Activated T-helper 2 cell treated with anti-CD3 and anti-CD28 coated beads, Interferon-gamma antibody, Interleukin-2, Interleukin-4, amounts not matched to agents 10 μg/mL and 5 μg/mL and 100 μg/mL, durations not matched to agents 14 hours and 24 hours and 36 hours (primary cell): ENCODE data around the gene GOLPH3L. TPM values are rescaled to one million over a fixed set of nuclear protein-coding genes. Genes with fewer than 3 reads are reported as not detected.
A peak's percentile ranks its signal among the peaks of the same experiment; 100 is the strongest.
"Not testable (repeated sequence)": the region's sequence is repeated elsewhere in the genome, so short reads cannot be mapped to it uniquely, and the experiment has no call there.

Source experiments
- DNase-seq: peaks from one replicate; pipeline ENCODE4 v3.0.0; 2021; ENCODE audit warnings: low spot score
- H3K27ac Mint-ChIP-seq: one replicate; pipeline ENCODE4 v1.8.0; 2021; ENCODE audit warnings: mixed read lengths
- H3K27me3 Mint-ChIP-seq: one replicate; pipeline ENCODE4 v1.8.0; 2021; ENCODE audit warnings: low read depth, mixed read lengths
- H3K36me3 Mint-ChIP-seq: one replicate; pipeline ENCODE4 v1.8.0; 2021; ENCODE audit warnings: low read depth, mixed read lengths
- H3K4me1 Mint-ChIP-seq: one replicate; pipeline ENCODE4 v1.8.0; 2021; ENCODE audit warnings: low read depth, mixed read lengths
- H3K4me3 Mint-ChIP-seq: one replicate; pipeline ENCODE4 v1.8.0; 2021; ENCODE audit warnings: low read depth, mild to moderate bottlenecking, moderate library complexity, mixed read lengths
- H3K9me3 Mint-ChIP-seq: one replicate; pipeline ENCODE4 v1.8.0; 2021; ENCODE audit warnings: mixed read lengths
- intact Hi-C: fragments of 100-400 bp; cut with micrococcal nuclease; formaldehyde crosslinking; loops from one replicate; pipeline ENCODE4 v1.15.1; 2023
- total RNA-seq: library from RNA; stranded (reverse); gene quantifications from 2 replicates; pipeline ENCODE4 v1.2.3, GENCODE V29; 2022

The GOLPH3L gene
- total RNA-seq, 1 donor from 2014 or later = 22.4 TPM

DNA sequence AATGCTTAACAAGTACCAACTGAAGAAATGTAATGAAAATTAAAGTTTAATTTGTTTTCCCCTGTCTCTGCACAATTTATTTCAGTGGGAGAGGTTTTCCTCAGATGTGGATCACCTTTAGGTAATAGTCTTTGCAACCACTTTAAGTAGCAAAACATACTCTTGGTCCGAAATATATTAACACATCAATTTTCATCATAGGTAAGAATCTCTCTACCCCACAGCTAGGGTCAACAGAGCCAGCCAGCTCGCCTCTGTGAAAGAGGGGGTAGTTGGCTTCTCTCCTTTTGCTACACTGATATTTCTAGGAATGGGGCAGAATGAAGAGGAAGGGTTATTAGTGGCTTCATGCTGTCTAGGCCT, 92.7 kb downstream of the GOLPH3L start:
- H3K4me3 Mint-ChIP-seq = no peak overlapping the region
- H3K9me3 Mint-ChIP-seq = no peaks in the 10 kb centered on the region
- no peak for DNase-seq
- H3K36me3 Mint-ChIP-seq = peaks cover 31% of the 10 kb centered on the region
- intact Hi-C loops = no loop called here
- H3K27me3 Mint-ChIP-seq = no peaks in the 10 kb centered on the region
- H3K27ac Mint-ChIP-seq = peak overlapping the region; percentile 82
- H3K4me1 Mint-ChIP-seq = peaks cover 20% of the 10 kb centered on the region

DNA sequence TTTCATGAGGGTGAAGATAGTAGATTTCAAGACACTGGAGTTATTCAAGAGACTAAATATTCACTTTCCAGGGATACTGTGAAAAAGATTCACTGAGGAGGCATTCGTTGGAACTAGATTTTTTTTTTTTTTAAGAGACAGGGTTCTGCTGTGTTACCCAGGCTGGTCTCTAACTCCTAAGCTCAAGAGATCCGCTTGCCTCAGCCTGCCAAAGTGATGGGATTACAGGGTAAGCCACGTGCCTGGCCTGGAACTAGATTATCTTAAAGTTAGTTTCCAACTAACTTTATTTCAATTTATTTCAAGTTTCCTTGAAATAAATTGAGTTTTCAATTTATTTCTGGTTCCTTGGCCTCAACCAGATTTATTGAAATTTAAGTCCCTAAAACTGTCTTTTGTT, 93.2 kb downstream of the GOLPH3L start:
- Mint-ChIP-seq H3K27ac (peak overlapping the region; percentile 57), H3K27me3 (no peaks in the 10 kb centered on the region), H3K9me3 (no peaks in the 10 kb centered on the region), H3K36me3 (peaks cover 26% of the 10 kb centered on the region), H3K4me3 (no peak overlapping the region), H3K4me1 (peaks cover 20% of the 10 kb centered on the region)
- DNase-seq = no peak
- intact Hi-C loops = no loop called here

DNA sequence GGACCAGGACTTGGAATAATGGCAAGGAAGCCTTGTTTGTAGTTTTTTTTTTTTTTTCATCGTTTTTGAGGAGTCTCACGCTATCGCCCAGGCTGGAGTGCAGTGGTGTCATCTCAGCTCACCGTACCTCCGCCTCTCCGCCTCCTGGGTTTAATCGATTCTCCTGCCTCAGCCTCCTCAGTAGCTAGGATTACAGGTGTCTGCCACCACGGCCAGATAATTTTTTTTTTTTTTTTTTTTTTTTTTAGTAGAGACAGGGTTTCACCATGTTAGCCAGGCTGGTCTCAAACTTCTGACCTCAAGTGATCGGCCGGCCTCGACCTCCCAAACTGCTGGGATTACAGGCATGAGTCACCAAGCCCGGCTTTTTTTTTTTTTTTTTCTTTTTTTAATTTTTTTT, 94.6 kb downstream of the GOLPH3L start:
- H3K27ac Mint-ChIP-seq, intact Hi-C loops, H3K4me3 Mint-ChIP-seq, H3K9me3 Mint-ChIP-seq, DNase-seq, H3K27me3 Mint-ChIP-seq: not testable (repeated sequence)
- Mint-ChIP-seq H3K36me3 (peaks cover 27% of the 10 kb centered on the region), H3K4me1 (peaks cover 20% of the 10 kb centered on the region)

DNA sequence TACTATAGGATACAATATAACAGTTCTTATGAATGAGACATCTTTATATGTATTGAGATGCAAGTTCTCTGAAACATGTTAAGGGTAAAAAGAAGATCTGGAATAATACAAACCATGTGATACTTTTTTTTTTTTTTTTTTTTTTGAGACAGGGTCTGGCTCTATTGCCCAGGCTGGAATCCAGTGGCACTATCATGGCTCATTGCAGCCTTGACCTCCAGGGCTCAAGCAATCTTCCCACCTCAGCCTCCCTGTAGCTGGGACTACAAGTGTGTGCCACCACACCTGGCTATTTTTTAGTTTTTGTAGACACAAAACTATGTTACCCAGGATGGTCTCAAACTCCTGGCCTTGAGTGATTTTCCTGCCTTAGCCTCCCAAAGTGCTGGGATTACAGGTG, 95.4 kb downstream of the GOLPH3L start:
- Mint-ChIP-seq H3K9me3 (no peaks in the 10 kb centered on the region), H3K4me1 (peaks cover 19% of the 10 kb centered on the region), H3K27me3 (no peaks in the 10 kb centered on the region), H3K36me3 (peaks cover 28% of the 10 kb centered on the region), H3K27ac (no peak overlapping the region), H3K4me3 (no peak overlapping the region)
- no peak for DNase-seq
- intact Hi-C loops = no loop called here

DNA sequence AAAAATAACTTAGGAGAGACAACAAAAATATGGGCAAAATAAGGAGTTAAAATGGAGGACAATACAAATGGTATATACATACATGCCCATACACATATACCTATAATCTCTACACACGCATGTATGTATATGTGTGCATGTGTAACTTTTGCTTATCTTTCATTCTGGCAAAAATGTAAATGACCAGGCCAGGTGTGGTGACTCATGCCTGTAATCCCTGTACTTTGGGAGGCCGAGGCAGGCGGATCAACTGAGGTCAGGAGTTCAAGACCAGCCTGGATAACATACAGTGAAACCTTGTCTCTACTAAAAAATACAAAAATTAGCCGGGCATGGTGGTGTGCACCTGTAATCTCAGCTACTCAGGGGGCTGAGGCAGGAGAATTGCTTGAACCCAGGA, 98.6 kb downstream of the GOLPH3L start:
- H3K27me3 Mint-ChIP-seq, H3K27ac Mint-ChIP-seq, DNase-seq, H3K4me1 Mint-ChIP-seq, intact Hi-C loops, H3K9me3 Mint-ChIP-seq, H3K4me3 Mint-ChIP-seq: not testable (repeated sequence)
- H3K36me3 Mint-ChIP-seq = peaks cover 29% of the 10 kb centered on the region

DNA sequence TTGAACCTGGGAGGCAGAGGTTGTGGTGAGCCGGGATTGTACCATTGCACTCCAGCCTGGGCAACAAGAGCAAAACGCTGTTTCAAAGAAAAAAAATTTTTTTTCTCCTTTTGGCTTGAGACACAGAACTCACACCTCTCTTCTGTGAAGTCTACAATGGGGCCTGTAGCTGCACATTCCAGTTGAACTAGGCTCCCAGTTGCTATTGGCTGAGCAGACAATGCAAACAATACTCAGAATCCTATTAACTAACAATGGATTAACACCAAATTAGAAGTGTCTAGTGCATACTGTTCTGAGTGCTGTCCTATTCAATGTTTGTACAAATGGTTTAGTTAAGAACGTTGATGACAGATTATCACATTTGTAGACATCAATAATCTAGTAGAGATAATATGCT, 100.0 kb downstream of the GOLPH3L start:
- intact Hi-C loops = no loop called here
- Mint-ChIP-seq H3K9me3 (no peaks in the 10 kb centered on the region), H3K36me3 (peaks cover 27% of the 10 kb centered on the region), H3K4me3 (no peak overlapping the region), H3K27ac (no peak overlapping the region), H3K27me3 (no peaks in the 10 kb centered on the region), H3K4me1 (peaks cover 3% of the 10 kb centered on the region)
- no peak for DNase-seq

Other genes with a start within 250 kb of the GOLPH3L start
- gene TARS2, start 209.7 kb downstream of the GOLPH3L start, total RNA-seq = 66.2 and 69.8 TPM in 2 replicates
- 1.6 and 1.8 TPM in 2 replicates for gene ECM1, start 189.0 kb downstream of the GOLPH3L start, total RNA-seq
- 0.37 and 1.9 TPM in 2 replicates for gene FALEC, start 181.4 kb downstream of the GOLPH3L start, total RNA-seq
- gene ADAMTSL4, start 147.7 kb downstream of the GOLPH3L start, total RNA-seq = 2.7 and 2.9 TPM in 2 replicates
- 217 and 221 TPM in 2 replicates for gene MCL1, start 117.5 kb downstream of the GOLPH3L start, total RNA-seq
- gene ENSA, start 67.5 kb downstream of the GOLPH3L start, total RNA-seq = 252 and 253 TPM in 2 replicates
- gene HORMAD1, start 23.7 kb upstream of the GOLPH3L start, total RNA-seq = 0.27 TPM in 1 of 2 replicates, not detected in the other
- 42.0 and 42.1 TPM in 2 replicates for gene CTSS, start 68.6 kb upstream of the GOLPH3L start, total RNA-seq
- 2.8 and 3.6 TPM in 2 replicates for gene CTSK, start 111.1 kb upstream of the GOLPH3L start, total RNA-seq
- 38.5 and 40.4 TPM in 2 replicates for gene ARNT, start 179.4 kb upstream of the GOLPH3L start, total RNA-seq
- gene CTXND2, start 190.0 kb upstream of the GOLPH3L start, total RNA-seq = not detected in 2 replicates
- 60.9 and 61.1 TPM in 2 replicates for gene SETDB1, start 229.2 kb upstream of the GOLPH3L start, total RNA-seq